Stimulated activated CD4-positive, alpha-beta T cell treated with anti-CD3 and anti-CD28 coated beads, Interleukin-1b, Interleukin-23, amount 100 ng/mL, for 24 hours (primary cell): ENCODE data around the gene EMD.

Source experiments
- DNase-seq, 4 experiments: peaks; one replicate each; pipeline ENCODE4 v3.0.0-alpha.2; 2020; ENCODE audit warnings: low read depth in 4 of 4, low spot score in 1 of 4

EMD gene

GRCh38 chrX:154412468-154412867 lies 33.4 kb downstream of the EMD start:
- no peak for DNase-seq

- DNase-seq, result no peak
Observed at GRCh38 chrX:154413142-154413541, 34.0 kb downstream of the EMD start.

GRCh38 chrX:154417157-154417556 lies 38.1 kb downstream of the EMD start:
- DNase-seq, result no peak

GRCh38 chrX:154419189-154419588 lies 40.1 kb downstream of the EMD start:
- DNase-seq, result no peak

GRCh38 chrX:154419688-154420401 lies 40.8 kb downstream of the EMD start:
- no peak for DNase-seq

GRCh38 chrX:154420402-154420756 lies 41.3 kb downstream of the EMD start:
- no peak for DNase-seq

- no peak for DNase-seq
Observed at GRCh38 chrX:154426916-154427770, 48.0 kb downstream of the EMD start.

GRCh38 chrX:154428176-154429171 lies 49.4 kb downstream of the EMD start, which contains the start of gene ATP6AP1:
ATP6AP1 (plus strand) TSS chrX:154428677; CDS start chrX:154428693, 16 bp downstream.
- peak; percentile 59 to 85 (median 70) for DNase-seq

- no peak for DNase-seq
Observed at GRCh38 chrX:154429711-154430110, 50.6 kb downstream of the EMD start.

- DNase-seq, result no peak
Observed at GRCh38 chrX:154430479-154430878, 51.4 kb downstream of the EMD start.

GRCh38 chrX:154430916-154431315 lies 51.8 kb downstream of the EMD start:
- no peak for DNase-seq
